HPDE6-E6E7 (cell line): ENCODE results near the gene SLX4IP.
"Not testable (repeated sequence)": the region's sequence is repeated elsewhere in the genome, so short reads cannot be mapped to it uniquely, and the experiment has no call there.

Experiments
- DNase-seq: peaks from one replicate; pipeline ENCODE4 v3.0.0; 2011; ENCODE audit warnings: missing footprints; ENCODE audit errors: extremely low spot score

The SLX4IP gene

GRCh38 chr20:10573273-10573950 lies 138.3 kb downstream of the SLX4IP start:
- no peak for DNase-seq

- DNase-seq: no peak
Measured at GRCh38 chr20:10573951-10574339, 138.8 kb downstream of the SLX4IP start.

GRCh38 chr20:10576411-10577090 lies 141.4 kb downstream of the SLX4IP start:
- no peak for DNase-seq

DNA sequence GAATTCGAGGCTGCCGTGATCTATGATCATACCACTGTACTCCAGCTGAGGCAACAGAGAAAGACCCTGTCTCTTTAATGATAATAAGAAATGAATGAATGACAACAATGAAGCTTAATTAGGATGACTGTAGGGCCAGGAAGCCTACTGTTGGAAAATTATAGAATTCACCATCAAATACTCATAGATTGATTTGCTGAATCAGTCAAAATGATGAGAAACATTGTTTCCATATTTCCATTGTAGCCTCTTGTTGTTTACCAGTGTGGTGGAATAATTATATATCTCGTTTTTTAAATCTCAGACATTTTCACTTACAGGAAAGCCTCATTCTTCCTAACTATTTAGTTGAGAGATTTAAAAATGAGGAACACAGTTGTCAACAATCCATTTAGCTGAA lies 142.5 kb downstream of the SLX4IP start:
- no peak for DNase-seq

DNA sequence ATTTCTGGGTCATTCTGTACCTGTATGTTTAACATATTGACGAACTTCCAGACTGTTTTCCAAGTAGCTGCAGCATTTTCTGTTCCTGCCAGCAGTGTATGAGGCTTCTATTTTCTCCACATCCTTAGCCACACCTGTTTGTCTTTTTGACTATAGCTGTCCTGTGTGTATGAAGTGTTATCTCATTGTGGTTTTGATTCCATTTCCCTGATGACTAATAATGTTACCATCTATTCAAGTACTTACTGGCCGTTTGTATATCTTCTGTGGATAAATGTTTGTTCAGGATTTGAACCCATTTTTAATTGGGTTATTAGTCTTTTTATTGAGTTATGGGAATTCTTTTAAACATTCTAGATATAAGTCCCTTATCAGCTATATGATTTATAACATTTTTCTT lies 143.5 kb downstream of the SLX4IP start:
- DNase-seq: no peak

GRCh38 chr20:10579942-10580341 lies 144.8 kb downstream of the SLX4IP start:
- no peak for DNase-seq

DNA sequence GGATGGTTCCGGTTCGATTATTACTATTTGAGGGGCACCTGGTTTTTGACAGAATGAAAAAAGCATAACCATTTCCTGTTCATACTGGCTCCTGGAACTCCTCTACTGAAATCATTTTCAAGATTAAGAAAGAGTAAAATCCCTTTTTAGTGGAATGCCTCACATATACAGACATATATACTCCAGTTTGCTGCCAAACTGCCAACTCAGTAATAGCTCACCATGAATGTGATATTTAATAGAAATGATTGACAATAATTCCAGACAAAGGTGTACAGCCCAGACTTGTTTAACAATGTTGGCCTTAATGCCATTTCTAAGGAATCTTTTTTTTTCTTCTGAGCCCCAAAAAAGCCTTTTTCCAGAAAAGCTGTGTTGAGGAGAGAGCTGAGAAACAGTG lies 145.6 kb downstream of the SLX4IP start:
- no peak for DNase-seq

- no peak for DNase-seq
Measured at GRCh38 chr20:10581823-10582222, 146.7 kb downstream of the SLX4IP start.

DNA sequence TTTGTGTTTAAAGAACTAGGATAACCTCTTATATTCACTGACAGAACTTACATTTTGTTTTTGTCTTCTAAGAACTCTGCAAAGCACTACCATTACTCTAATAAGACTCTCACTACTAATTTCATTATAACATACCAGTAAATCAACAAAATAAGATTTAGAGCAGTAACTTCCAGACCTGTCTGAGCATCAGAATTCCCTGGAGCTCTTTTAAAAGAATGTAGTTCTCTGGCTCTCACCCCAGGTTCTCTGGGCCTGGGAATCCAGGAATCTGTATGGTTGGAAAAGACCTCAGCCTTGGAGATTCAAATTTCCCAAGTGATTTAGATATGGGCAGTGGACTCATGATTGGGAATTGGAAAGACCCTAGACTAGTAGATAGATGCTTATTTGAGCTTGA lies 149.3 kb downstream of the SLX4IP start:
- no peak for DNase-seq

DNA sequence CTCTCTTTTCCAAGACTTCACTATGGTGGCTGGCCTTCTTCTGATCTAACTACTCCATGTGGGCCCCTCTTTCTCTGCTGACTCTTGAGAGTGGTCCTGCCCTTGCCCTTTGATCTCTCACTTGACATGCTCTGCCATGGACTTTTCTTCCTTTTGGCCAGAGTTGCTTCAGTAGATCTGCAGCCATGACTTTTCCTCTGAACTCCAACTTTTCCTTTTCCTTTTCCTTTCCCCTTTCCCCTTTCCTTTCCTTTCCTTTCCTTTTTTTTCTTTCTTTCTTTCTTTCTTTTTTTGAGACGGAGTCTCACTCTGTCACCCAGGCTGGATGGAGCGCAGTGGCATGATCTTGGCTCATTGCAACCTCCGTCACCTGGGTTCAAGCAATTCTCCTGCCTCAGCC lies 150.2 kb downstream of the SLX4IP start:
- DNase-seq: no peak

GRCh38 chr20:10586296-10586695 lies 151.2 kb downstream of the SLX4IP start:
- no peak for DNase-seq

- not testable (repeated sequence) for DNase-seq
Measured at GRCh38 chr20:10590446-10590845, 155.3 kb downstream of the SLX4IP start.

- no peak for DNase-seq
Measured at GRCh38 chr20:10590950-10591671, 156.0 kb downstream of the SLX4IP start.

DNA sequence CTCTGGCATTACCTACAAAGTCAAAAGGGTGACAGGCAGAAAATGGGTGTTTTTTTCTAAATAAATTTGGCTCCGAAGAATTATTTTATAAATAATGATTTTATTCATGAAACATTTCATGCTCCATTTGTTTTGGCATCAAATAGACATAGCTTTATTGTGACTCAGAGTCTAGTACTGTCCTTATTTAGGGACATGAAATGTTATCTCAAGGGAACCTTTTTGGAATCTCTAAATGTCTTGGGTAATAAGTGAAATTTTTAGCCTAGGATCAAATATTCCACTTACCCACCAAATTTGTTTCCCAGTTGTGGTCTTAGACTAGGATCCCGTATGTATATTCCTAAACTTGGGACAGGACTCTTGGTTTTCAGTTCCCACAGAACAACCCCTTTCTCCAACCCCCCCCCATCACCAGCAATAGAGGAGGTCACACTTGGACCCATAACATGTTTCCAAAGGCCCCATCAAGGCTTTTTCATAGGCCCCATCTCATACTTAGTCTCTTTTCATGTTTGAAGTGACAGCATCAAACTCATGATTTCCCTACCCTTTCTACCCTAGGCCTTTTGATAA lies 156.9 kb downstream of the SLX4IP start:
- DNase-seq: no peak

DNA sequence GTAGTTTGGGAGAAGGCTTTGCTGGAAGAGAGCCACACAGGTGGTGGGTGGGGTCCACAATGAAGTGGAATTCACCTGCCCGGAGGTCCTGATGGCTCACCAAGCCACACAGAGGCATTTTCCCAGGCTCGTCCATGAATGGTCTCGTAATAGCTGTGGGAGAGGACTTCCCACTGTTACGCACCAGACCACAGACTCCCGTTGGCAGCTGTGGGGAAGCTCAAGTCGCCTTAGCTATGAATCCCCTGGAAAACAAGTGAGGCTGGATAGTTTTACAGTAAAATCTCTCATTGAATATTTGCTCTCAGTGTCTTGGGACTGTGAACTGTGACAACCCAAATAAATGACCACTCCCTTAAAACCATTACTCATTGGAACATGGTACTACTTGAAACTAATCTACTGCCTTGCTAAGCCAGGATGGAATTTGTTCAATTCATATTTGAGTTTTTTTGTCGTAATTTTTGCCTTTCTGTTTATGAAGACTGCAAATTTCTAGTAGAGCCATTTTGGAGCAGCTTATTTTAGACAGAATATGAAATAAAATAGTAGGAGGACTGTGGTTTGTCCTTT lies 159.3 kb downstream of the SLX4IP start:
- DNase-seq: no peak

DNA sequence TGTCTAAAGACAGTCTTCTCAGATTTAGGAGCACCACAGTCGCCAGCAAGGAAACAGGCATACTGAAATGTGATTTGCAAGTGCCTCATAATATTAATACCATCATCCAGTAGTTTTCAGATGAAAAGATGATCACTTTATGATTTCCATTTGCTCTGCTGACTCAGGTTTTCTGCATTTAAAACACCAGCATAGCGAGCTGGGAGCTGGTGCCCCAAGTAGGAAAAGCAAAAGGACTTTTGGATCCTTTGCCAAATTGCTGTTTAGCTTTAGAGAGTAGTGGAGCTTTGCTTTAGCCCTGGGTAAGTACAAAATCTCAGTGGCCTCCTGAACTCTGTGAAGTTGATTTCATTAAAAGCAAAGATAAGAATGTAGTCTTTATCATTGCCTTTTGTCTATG lies 160.2 kb downstream of the SLX4IP start:
- no peak for DNase-seq

- DNase-seq: no peak
Measured at GRCh38 chr20:10595985-10596384, 160.9 kb downstream of the SLX4IP start.

DNA sequence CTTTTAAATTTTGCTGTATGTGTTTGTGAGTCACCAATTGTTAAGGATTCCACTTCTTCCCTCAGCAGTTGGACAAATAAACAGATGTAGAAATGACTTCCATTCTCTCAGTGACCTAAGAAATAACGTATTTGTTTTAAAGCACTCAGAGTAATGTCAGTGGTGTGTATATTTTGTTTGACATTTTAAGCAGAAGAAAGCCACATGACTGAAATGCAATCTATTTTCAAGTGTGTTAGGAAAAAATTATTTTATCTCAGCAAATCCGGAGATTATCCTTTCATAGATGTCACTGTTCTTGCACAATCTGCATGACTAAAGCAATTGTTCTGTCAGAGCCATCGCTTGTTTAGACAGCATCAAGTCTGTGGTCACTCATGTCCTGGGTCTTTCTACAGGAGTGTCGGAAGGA lies 161.6 kb downstream of the SLX4IP start:
- peak; percentile 66 for DNase-seq

- no peak for DNase-seq
Measured at GRCh38 chr20:10597637-10598036, 162.5 kb downstream of the SLX4IP start.

GRCh38 chr20:10602221-10602871 lies 167.2 kb downstream of the SLX4IP start:
- DNase-seq: no peak

GRCh38 chr20:10603378-10603777 lies 168.3 kb downstream of the SLX4IP start:
- DNase-seq: no peak
